H54 (cell line): ENCODE results near the gene SGSM2.

Source experiments
- DNase-seq: peaks from one replicate; pipeline ENCODE4 v3.0.0; 2011; ENCODE audit warnings: low spot score, mixed read lengths; ENCODE audit not compliant: insufficient read length
- FAIRE-seq: peaks from 3 replicates; lab custom pipeline; 2011; peaks lifted over from hg19 to GRCh38; lab: Jason Lieb, UNC
- POLR2A ChIP-seq: IDR thresholded peaks from 2 replicates; pipeline ENCODE4 v1.6.1; 2011; ENCODE audit warnings: low read depth, mild to moderate bottlenecking, low read length

The SGSM2 gene

GRCh38 chr17:2317796-2318195 is 19.5 kb upstream of the SGSM2 start:
- DNase-seq (no peak), FAIRE-seq (no peak)
- TF ChIP-seq POLR2A, result no peak

DNA sequence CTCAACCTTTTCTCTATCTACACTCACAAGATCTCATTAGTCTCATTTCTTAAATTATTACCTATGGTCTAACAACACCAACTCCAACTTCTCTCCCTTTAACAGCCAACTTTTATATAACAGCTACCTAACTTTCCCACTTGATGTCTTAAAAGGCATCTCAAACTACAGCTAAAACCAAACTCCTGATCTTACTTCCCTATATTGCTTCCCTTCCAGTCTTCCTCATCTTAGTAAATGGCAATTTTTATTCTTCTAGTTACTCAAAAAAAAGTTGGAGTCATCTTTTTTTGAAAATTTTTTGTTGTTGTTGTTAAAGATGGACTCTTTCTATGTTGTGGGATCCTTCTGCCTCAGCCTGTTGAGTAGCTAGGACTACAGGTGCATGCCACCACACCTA is 18.2 kb upstream of the SGSM2 start:
- no peak for TF ChIP-seq POLR2A
- FAIRE-seq (no peak), DNase-seq (no peak)

DNA sequence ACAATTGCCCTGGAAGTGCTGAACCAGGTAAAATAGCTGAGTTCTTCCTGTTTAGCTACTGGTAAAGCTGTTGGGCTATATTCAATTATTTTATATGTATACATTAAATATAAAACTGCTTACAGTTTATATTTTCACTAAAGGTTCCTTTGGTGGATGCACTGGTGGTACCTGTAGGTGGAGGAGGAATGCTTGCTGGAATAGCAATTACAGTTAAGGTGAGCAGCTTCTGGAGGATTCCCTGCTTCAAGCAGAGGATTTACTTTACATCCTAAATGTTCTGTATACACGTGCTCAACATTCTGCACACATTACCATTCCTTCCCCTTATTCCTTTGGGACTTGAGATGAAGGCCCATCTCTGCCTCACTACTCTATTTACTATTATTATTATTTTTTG is 15.9 kb upstream of the SGSM2 start:
- DNase-seq (no peak), FAIRE-seq (no peak)

DNA sequence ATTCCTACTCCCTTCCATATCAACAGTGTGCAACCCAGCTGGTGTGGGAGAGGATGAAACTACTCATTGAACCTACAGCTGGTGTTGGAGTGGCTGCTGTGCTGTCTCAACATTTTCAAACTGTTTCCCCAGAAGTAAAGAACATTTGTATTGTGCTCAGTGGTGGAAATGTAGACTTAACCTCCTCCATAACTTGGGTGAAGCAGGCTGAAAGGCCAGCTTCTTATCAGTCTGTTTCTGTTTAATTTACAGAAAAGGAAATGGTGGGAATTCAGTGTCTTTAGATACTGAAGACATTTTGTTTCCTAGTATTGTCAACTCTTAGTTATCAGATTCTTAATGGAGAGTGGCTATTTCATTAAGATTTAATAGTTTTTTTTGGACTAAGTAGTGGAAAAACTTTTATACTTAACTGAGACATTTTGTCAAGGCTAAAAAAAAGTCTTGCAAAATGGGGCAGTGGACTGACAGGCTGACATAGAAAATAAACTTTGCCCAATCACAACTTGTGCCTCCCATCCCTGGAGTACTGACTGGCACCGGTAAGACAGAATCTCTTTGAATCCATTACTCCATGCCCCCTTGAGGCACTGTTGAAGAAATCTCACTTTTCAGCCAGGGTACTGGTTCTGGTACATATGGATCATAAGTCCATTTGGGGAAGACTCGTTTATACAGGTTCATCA is 13.5 kb upstream of the SGSM2 start:
- no peak for DNase-seq
- TF ChIP-seq POLR2A, result no peak
- no peak for FAIRE-seq

More for the DNA sequence above, 15.9 kb upstream of the SGSM2 start:
- TF ChIP-seq POLR2A, result no peak

DNA sequence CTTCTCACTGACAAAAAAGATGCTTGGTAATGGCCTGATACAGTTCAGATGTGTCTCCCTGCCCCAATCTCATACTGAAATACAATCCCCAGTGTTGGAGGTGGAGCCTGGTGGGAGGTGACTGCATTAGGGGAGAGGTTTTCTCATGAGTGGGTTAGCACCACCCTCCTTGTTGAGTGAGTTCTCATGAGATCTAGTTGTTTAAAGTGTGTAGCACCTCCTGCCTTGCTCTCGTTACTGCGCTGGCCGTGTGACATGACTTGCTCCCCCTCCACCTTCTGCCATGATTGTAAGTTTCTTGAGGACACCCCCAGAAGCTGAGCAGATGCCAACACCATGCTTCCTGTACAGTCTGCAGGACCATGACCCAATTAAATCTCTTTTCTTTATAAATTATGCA is 6.0 kb upstream of the SGSM2 start:
- no peak for TF ChIP-seq POLR2A
- DNase-seq (no peak), FAIRE-seq (no peak)

DNA sequence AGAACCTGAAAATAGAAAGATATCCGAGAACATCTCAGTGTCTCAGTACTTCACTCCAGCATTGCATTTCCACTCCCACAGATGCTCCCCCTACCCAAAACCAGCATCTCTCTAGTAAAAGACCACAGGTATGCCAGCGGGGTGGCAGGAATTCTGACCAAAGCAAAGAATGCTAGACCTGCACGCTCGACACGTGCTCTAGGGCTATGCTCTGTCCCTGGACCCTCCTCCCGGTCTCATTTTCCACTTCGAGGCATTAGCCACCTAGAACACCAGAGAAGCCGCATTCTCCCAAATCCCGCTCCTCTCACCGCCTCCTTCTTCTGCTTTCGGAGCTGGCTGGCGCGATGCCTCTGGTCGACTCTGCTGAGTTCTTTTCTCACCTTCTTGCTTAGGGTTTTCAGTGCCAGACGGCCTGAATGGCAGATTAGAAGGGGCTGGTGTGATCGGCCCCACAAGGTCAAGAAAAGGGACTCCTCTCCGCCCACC is 1.5 kb upstream of the SGSM2 start:
- DNase-seq (no peak), FAIRE-seq (no peak)
- TF ChIP-seq POLR2A, result no peak

- TF ChIP-seq POLR2A, result peak; percentile 72
- FAIRE-seq (no peak), DNase-seq (peak; percentile 97)
These were observed 968 bp upstream of the SGSM2 start, which contains the start of gene TSR1 for GRCh38 chr17:2336215-2336851. TSS of gene TSR1 (minus strand) at chr17:2336457. CDS start at chr17:2336427, 30 bp downstream.

DNA sequence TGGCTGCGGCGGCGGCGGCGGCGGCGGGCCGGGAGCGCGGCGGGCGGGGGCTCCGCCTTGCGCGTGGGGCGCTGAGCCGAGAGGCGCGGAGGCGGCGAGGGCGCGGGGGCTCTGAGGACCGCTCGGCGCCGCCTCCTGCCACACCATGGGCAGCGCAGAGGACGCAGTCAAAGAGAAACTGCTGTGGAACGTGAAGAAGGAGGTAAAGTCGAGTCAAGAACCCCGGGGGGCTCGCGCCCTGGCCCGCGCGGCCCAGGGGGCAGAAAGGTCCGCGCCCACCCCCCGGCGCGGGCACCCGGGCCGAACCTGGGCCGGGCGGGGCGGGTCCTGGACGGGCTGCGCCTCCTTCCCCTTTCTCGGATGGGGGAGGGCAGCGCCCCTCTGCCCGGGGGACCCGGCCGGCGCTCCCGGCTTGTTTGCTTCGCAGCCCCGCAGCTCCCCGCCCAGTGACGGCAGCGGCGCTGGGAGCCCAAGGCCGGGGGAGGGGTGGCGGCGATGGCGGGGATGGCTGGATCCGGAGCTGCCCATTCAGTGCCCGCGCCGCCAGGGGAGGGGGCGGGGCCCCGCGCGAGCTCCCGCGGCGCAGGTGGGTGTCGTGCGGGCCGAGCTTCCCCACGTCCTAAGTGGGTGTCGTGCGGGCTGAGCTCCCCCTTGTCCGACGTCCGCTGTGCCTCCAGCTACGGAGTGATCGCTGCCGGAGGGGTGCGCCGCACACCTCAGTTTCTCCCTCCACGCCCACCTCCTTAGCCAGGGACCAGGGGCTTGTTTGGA is 428 bp downstream of the SGSM2 start:
- DNase-seq, result peak; percentile 69
- TF ChIP-seq POLR2A, result no peak; the same call in 1 of the 2 replicates
- no peak for FAIRE-seq

DNA sequence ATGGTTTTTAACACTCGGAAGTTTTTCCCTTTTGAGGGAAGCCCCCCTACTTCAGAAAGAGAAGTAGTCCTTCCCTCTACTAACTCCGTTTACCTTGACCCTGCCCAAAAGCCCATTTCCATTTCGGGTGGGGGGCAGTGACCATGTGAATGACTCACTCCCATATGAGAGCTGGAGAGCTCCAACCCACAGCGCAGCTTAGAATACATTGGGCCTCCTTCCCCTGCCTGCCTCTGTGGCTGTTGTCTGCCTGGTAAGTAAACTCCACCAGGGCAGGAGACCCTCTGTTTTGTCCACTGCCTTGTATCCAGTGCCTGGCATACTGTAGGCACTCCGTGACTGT is 985 bp downstream of the SGSM2 start:
- no peak for DNase-seq
- no peak for TF ChIP-seq POLR2A
- FAIRE-seq, result no peak

DNA sequence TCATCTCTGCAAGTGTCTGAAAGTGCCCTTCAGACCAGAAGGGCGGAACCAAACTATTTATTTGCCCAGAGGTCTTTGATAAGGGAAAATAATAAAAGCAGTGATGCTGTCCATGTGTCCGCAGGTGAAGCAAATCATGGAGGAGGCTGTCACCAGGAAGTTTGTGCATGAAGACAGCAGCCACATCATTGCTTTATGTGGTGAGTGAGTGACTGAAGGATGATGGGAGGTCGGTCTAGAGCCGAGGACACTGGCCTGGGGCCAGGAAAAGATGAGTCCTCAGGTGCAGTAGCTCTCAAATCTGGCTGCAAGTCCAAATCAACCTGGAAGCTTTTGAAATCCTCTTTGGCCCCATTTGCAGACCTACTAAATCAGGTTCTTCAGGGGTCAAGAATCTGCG is 6.1 kb downstream of the SGSM2 start:
- no peak for FAIRE-seq
- TF ChIP-seq POLR2A, result no peak
- no peak for DNase-seq

- no peak for TF ChIP-seq POLR2A
- FAIRE-seq (no peak), DNase-seq (no peak)
These were observed 7.2 kb downstream of the SGSM2 start for GRCh38 chr17:2344528-2344927.

DNA sequence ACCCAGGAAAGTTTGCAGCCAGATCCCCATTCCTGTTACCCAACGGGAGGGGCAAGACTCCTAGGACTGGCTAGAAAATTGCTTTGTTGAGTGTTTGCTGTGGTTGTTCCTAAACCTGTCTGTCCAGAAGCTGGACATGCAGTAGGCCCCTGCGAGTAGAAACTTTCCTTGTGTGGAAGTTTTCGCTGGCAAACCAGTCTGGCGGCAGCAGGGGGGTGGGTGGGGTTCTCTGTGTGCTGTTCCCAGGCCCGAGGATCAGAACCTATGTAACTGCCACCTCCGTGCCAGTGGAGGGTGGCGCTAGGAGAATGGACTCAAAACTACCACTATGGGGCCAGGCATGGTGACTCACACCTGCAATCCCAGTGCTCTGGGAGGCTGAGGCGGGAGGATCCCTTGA is 9.2 kb downstream of the SGSM2 start:
- no peak for TF ChIP-seq POLR2A
- no peak for DNase-seq
- FAIRE-seq, result no peak

DNA sequence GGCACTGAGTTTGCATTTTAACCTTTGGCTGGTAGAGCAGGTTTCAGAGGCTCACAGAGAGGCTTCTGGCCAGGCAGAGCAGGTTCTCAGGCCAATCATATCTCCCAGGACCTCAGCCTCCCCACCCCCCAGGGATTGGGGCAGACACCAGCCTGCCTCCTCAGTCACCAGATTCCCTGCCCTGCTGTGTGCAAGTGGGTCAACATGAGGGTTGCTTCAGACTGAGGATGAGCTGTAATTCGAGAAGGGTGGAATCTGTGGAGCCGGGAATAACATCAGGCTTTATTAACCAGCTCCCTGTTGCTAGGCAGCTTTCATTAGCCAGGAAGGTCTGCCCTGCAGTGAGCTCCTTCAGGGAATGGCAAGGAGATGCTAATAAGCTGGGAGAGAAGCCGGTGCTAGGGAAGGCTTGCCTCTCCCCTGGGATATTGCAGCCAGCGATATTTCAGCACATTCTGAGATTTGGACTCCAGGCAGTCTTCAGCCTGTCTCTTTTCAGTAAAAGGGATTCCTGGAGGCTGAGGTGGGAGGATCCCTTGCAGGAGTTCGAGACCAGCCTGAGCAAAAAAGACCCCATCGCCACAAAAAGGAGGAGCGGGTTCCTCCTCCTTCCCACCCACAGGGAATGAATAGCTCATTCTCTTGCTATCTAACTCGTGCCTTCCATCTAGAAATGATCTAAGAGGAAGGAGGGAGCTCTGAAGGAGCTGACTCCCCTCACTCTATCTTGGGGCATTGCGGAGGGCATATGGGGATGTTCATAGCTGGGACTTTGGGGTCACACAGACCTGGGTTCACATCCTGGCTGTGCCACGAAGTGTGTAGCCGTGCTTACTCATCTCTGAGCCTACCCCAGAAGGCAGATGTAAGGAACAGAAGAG is 10.7 kb downstream of the SGSM2 start:
- peak; percentile 55 for DNase-seq
- FAIRE-seq, result no peak
- no peak for TF ChIP-seq POLR2A
